Cardiac muscle cell (in vitro differentiated cells and primary cell): ENCODE data around the gene RGS9. TPM values are rescaled to one million over a fixed set of nuclear protein-coding genes. Genes with fewer than 3 reads are reported as not detected.

Experiments
- DNase-seq, 2 donors: peaks; one replicate each; pipeline versions ENCODE4 v3.0.0 to v3.0.0-alpha.2; 2010 to 2017; ENCODE audit warnings: low read depth in 1 of 2, low spot score in 1 of 2
- H3K27ac ChIP-seq: fragments of 200-600 bp; sonication (generic); 2 replicates; pipeline ENCODE4 v1.5.1; 2016
- H3K27me3 ChIP-seq: fragments of 200-600 bp; sonication (generic); 2 replicates; pipeline ENCODE4 v1.6.0; 2016; ENCODE audit warnings: control low read depth
- H3K36me3 ChIP-seq: fragments of 200-600 bp; sonication (generic); 2 replicates; pipeline ENCODE4 v1.5.1; 2016; ENCODE audit warnings: control low read depth
- H3K4me1 ChIP-seq: fragments of 200-600 bp; sonication (generic); 2 replicates; pipeline ENCODE4 v1.8.1; 2017; ENCODE audit warnings: low read depth, mild to moderate bottlenecking, mixed run types
- H3K4me3 ChIP-seq: fragments of 200-600 bp; sonication (generic); 2 replicates; pipeline ENCODE4 v1.5.1; 2016; ENCODE audit warnings: mild to moderate bottlenecking
- H3K9me3 ChIP-seq: fragments of 200-600 bp; sonication (generic); 2 replicates; pipeline ENCODE4 v1.5.1; 2017; ENCODE audit warnings: low read depth, mild to moderate bottlenecking, control low read depth
- CTCF ChIP-seq: IDR thresholded peaks from 2 replicates; pipeline ENCODE4 v1.5.1; 2012; ENCODE audit warnings: low read depth, mild to moderate bottlenecking, low read length
- polyA plus RNA-seq: library from polyadenylated mRNA; unstranded; fragments of >200 nt; fragmentation: Nextera tagmentation; extraction: Ambion mirVana; gene quantifications from 2 replicates; pipeline ENCODE4 v1.2.1, GENCODE V29; 2016
- total RNA-seq: library from RNA; depleted of rRNA; stranded (reverse); fragments of >200 nt; gene quantifications from 2 replicates; pipeline ENCODE4 v1.2.3, GENCODE V29; 2016

Gene RGS9
- total and polyA plus RNA-seq, 2 experiments from 2014 or later, result 4.7 to 5.5 TPM

- H3K27ac ChIP-seq, result no peak overlapping the region
- H3K27me3 ChIP-seq, result no peaks in the 10 kb centered on the region
- no peaks in the 10 kb centered on the region for H3K4me1 ChIP-seq
- peak in 1 of 2 donors; percentile 26 for DNase-seq
- no peaks in the 10 kb centered on the region for H3K36me3 ChIP-seq
- no peak for TF ChIP-seq CTCF
- H3K9me3 ChIP-seq, result no peaks in the 10 kb centered on the region
- no peak overlapping the region for H3K4me3 ChIP-seq
Observed at GRCh38 chr17:65243838-65244625, 106.9 kb downstream of the RGS9 start.

- Histone ChIP-seq H3K27me3 (no peaks in the 10 kb centered on the region), H3K4me3 (no peak overlapping the region), H3K27ac (no peak overlapping the region), H3K9me3 (no peaks in the 10 kb centered on the region), H3K36me3 (no peaks in the 10 kb centered on the region), H3K4me1 (no peaks in the 10 kb centered on the region)
- DNase-seq, result no peak
- no peak for TF ChIP-seq CTCF
Observed at GRCh38 chr17:65246252-65246651, 109.1 kb downstream of the RGS9 start.

- no peak for DNase-seq
- Histone ChIP-seq H3K4me3 (no peak overlapping the region), H3K27ac (no peak overlapping the region), H3K4me1 (no peaks in the 10 kb centered on the region), H3K36me3 (no peaks in the 10 kb centered on the region), H3K9me3 (no peaks in the 10 kb centered on the region), H3K27me3 (no peaks in the 10 kb centered on the region)
- no peak for TF ChIP-seq CTCF
Observed at GRCh38 chr17:65249774-65250173, 112.6 kb downstream of the RGS9 start.

- no peak overlapping the region for H3K27ac ChIP-seq
- H3K27me3 ChIP-seq, result no peaks in the 10 kb centered on the region
- H3K9me3 ChIP-seq, result no peaks in the 10 kb centered on the region
- H3K36me3 ChIP-seq, result no peaks in the 10 kb centered on the region
- TF ChIP-seq CTCF, result no peak
- H3K4me1 ChIP-seq, result no peaks in the 10 kb centered on the region
- peak; percentile 43 to 61 for DNase-seq
- H3K4me3 ChIP-seq, result no peak overlapping the region
Observed at GRCh38 chr17:65254166-65254565, 117.0 kb downstream of the RGS9 start.

- TF ChIP-seq CTCF, result no peak
- Histone ChIP-seq H3K4me3 (no peak overlapping the region), H3K36me3 (no peaks in the 10 kb centered on the region), H3K9me3 (no peaks in the 10 kb centered on the region), H3K4me1 (no peaks in the 10 kb centered on the region), H3K27me3 (no peaks in the 10 kb centered on the region), H3K27ac (no peak overlapping the region)
- no peak for DNase-seq
Observed at GRCh38 chr17:65259281-65259680, 122.1 kb downstream of the RGS9 start.
